Tibial nerve (tissue), 4 donors: ENCODE results near the gene SLC25A30.

Experiments
- CTCF ChIP-seq, 5 experiments: fragments of 200-600 bp in 3 of 5; fragments of 450-650 bp in 2 of 5; sonication (generic) in 3 of 5; IDR thresholded peaks; one replicate each; pipeline ENCODE4 v1.5.1; 2016 to 2019; ENCODE audit warnings: antibody characterized with exemption in 5 of 5, mild to moderate bottlenecking in 3 of 5, moderate library complexity in 2 of 5
- EP300 ChIP-seq, 2 donors: sonication (generic); formaldehyde crosslinking; IDR thresholded peaks; one replicate each; pipeline ENCODE4 v1.6.1; 2017; ENCODE audit warnings: antibody characterized with exemption in 2 of 2, mild to moderate bottlenecking in 1 of 2
- POLR2A ChIP-seq, 2 donors: fragments of 450-650 bp; IDR thresholded peaks; one replicate each; pipeline ENCODE4 v1.6.1; 2017; ENCODE audit warnings: antibody characterized with exemption in 2 of 2, mild to moderate bottlenecking in 2 of 2, moderate library complexity in 2 of 2

DNA sequence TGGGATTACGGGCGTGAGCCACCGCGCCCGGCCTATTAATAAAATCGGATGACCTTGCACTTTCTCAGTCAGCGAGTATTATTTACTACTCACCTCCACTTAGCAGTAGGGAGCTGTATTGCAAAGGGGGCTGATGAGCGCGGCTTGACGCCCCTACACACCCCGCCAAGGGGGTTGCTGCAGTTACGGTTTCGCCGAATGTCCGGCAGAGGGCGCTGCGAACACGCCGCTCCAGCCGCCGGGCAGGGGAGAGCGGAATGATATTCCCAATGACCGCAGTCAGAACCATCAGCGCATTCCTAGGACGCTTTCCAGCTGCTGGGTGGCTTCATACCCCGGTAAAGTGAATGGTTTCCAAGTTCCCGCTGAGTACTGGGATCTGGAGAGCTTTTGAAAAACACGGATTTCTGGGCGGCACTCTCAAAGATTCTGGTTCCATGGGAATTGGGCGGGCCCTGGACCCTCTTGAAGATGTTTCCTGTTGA lies 47.2 kb downstream of the SLC25A30 start:
- TF ChIP-seq EP300 (IDR thresholded peaks at IDR 0.05) (peak; percentile 16 to 54), POLR2A (IDR thresholded peaks at IDR 0.05) (no peak), CTCF (IDR thresholded peaks at IDR 0.05) (peak; percentile 85 to 95 (median 94))
